SK-N-MC (cell line): ENCODE measurements around the gene DNAJB9.

Experiments used
- EZH2 ChIP-seq: fragments of 200-600 bp; sonication (generic); IDR thresholded peaks from one replicate; pipeline ENCODE4 v1.6.1; 2017; ENCODE audit warnings: antibody characterized with exemption
- FOXP2 ChIP-seq: optimal IDR thresholded peaks from 2 replicates; pipeline ENCODE3; 2011; ENCODE audit warnings: mild to moderate bottlenecking, moderate library complexity; ENCODE audit not compliant: insufficient read depth; ENCODE audit errors: extremely low read length, control extremely low read depth
- POLR2AphosphoS5 ChIP-seq: IDR thresholded peaks from 2 replicates; pipeline ENCODE4 v1.6.1; 2012; ENCODE audit warnings: mild to moderate bottlenecking, low read depth, low read length, borderline replicate concordance

- TF ChIP-seq POLR2AphosphoS5 = no peak
- TF ChIP-seq EZH2 = no peak
- TF ChIP-seq FOXP2 = no peak
Measured at GRCh38 chr7:108611268-108611667, 41.6 kb downstream of the DNAJB9 start.
